Measurements from ENCODE around the gene TPGS1. TPM values are rescaled to one million over a fixed set of nuclear protein-coding genes. Genes with fewer than 3 reads are reported as not detected.

The TPGS1 gene
- total RNA-seq, 1 donor from 2014 or later: 13.6 TPM

DNA sequence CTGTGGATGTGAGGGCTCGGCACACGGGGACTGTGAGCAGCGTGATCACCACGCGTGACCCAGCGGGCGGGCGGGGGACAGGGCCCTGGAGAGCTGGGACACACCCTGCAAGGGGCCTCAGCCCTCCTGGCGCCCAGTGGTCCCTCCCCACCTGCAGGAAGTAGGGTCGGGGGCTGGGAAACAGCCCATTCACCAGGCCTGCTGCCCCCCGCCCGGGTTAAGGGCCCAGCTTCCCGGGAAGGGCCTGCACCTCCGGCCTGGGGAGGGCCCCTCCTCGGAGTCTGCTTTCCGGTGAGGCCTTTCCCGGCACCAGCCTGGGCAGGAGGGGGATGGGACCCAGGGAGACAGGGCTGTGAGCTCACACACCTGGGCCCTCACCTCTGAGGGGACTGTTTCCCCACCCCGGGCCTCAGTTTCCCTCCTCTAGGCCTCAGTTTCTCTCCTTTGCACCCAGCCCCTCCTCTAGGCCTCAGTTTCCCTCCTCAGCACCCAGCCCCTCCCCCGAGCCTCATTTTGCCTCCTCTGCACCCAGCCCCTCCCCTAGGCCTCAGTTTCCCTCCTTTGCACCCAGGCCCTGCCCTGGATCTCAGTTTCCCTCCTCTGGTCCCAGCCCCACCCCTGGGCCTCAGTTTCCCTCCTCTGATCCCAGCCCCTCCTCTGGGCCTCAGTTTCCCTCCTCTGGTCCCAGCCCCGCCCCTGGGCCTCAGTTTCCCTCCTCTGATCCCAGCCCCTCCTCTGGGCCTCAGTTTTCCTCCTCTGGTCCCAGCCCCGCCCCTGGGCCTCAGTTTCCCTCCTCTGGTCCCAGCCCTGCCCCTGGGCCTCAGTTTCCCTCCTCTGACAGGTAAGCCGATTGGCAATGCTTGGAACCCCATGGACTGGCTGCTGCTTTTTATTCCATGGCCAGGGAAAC is 12.9 kb upstream of the TPGS1 start:
- intact Hi-C loops (cut with micrococcal nuclease): no loop called here
- no peak for DNase-seq (ENCODE audit: low spot score)
- Mint-ChIP-seq H3K4me1 (ENCODE audit: low read depth) (peaks cover 3% of the 10 kb centered on the region), H3K36me3 (ENCODE audit: low read depth) (no peaks in the 10 kb centered on the region), H3K4me3 (ENCODE audit: low read depth) (no peak overlapping the region), H3K27me3 (ENCODE audit: low read depth) (peaks cover 12% of the 10 kb centered on the region), H3K9me3 (peaks cover 10% of the 10 kb centered on the region), H3K27ac (no peak overlapping the region)

DNA sequence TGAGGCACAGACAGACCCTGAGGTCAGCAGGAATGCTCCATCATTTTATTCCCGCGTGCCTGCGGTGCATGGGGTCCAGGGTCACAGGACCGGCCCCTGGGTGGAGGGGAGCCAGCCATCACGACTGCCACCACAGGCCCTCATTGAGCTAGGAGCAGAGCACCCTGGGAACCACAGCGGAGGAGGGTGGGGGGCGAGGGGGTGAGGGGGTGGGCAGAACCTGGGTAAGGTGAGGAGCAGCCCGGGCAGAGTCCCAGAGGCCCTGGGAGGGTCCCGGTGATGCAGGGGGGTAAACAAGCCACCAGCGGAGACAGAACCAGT is 12.3 kb upstream of the TPGS1 start:
- Mint-ChIP-seq H3K4me1 (ENCODE audit: low read depth) (peaks cover 3% of the 10 kb centered on the region), H3K27me3 (ENCODE audit: low read depth) (peaks cover 15% of the 10 kb centered on the region), H3K36me3 (ENCODE audit: low read depth) (no peaks in the 10 kb centered on the region), H3K27ac (no peak overlapping the region), H3K9me3 (peaks cover 10% of the 10 kb centered on the region), H3K4me3 (ENCODE audit: low read depth) (no peak overlapping the region)
- intact Hi-C loops (cut with micrococcal nuclease): no loop called here
- DNase-seq (ENCODE audit: low spot score): no peak

- Mint-ChIP-seq H3K4me1 (ENCODE audit: low read depth) (peaks cover 3% of the 10 kb centered on the region), H3K27ac (no peak overlapping the region), H3K9me3 (peaks cover 10% of the 10 kb centered on the region), H3K4me3 (ENCODE audit: low read depth) (no peak overlapping the region), H3K27me3 (ENCODE audit: low read depth) (peaks cover 15% of the 10 kb centered on the region), H3K36me3 (ENCODE audit: low read depth) (no peaks in the 10 kb centered on the region)
- DNase-seq (ENCODE audit: low spot score): peak; percentile 48
- intact Hi-C loops (cut with micrococcal nuclease): no loop called here
Observed at GRCh38 chr19:495402-496111, 11.7 kb upstream of the TPGS1 start.

DNA sequence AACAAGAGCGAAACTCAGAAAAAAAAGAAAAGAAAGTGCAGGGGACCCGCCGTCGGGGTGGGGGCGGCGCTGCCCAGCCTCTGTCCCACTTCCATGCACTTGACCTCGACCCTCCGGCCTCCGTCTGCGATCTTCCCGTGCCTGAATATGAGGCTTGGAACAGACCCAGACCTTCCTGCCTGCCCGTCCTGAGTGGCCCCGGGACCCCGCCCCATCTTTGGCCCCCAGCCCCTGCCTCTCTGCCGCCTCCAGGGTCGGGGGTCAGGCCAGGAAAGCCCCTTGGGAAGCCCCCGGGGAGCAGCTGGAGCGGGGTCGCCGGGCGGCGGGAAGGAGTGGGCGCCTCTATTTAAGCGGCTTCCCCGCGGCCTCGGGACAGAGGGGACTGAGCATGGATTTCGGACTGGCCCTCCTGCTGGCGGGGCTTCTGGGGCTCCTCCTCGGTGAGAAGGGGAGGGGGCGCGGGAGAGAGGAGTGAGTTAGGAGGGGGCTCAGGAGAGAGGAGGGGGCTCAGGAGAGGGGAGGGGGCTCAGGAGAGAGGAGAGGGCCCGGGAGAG is 11.1 kb upstream of the TPGS1 start, which contains the start of gene MADCAM1:
Gene MADCAM1 (plus strand): TSS at position 375 of the 554 bp plus-strand sequence. CDS start 14 bp downstream, at position 389.
- peaks cover 3% of the 10 kb centered on the region for H3K4me1 Mint-ChIP-seq (ENCODE audit: low read depth)
- H3K4me3 Mint-ChIP-seq (ENCODE audit: low read depth): no peak within 1 kb of the TSS
- H3K36me3 Mint-ChIP-seq (ENCODE audit: low read depth): no peaks in the 10 kb centered on the region
- DNase-seq (ENCODE audit: low spot score): no peak
- no peak within 1 kb of the TSS for H3K27ac Mint-ChIP-seq
- H3K9me3 Mint-ChIP-seq: peaks cover 10% of the 10 kb centered on the region
- intact Hi-C loops (cut with micrococcal nuclease): no loop called here
- H3K27me3 Mint-ChIP-seq (ENCODE audit: low read depth): peaks cover 15% of the 10 kb centered on the region

- H3K4me3 Mint-ChIP-seq (ENCODE audit: low read depth): no peak overlapping the region
- H3K27me3 Mint-ChIP-seq (ENCODE audit: low read depth): peaks cover 15% of the 10 kb centered on the region
- no peaks in the 10 kb centered on the region for H3K36me3 Mint-ChIP-seq (ENCODE audit: low read depth)
- H3K27ac Mint-ChIP-seq: no peak overlapping the region
- intact Hi-C loops (cut with micrococcal nuclease): no loop called here
- no peak for DNase-seq (ENCODE audit: low spot score)
- H3K9me3 Mint-ChIP-seq: peaks cover 10% of the 10 kb centered on the region
- H3K4me1 Mint-ChIP-seq (ENCODE audit: low read depth): peaks cover 3% of the 10 kb centered on the region
Observed at GRCh38 chr19:496986-497385, 10.3 kb upstream of the TPGS1 start.

GRCh38 chr19:497491-497868 is 9.8 kb upstream of the TPGS1 start:
- Mint-ChIP-seq H3K4me3 (ENCODE audit: low read depth) (no peak overlapping the region), H3K9me3 (peaks cover 10% of the 10 kb centered on the region), H3K4me1 (ENCODE audit: low read depth) (peaks cover 4% of the 10 kb centered on the region), H3K27ac (no peak overlapping the region), H3K36me3 (ENCODE audit: low read depth) (no peaks in the 10 kb centered on the region), H3K27me3 (ENCODE audit: low read depth) (peaks cover 15% of the 10 kb centered on the region)
- intact Hi-C loops (cut with micrococcal nuclease): no loop called here
- DNase-seq (ENCODE audit: low spot score): no peak

GRCh38 chr19:497869-498510 is 9.3 kb upstream of the TPGS1 start:
- DNase-seq (ENCODE audit: low spot score): no peak
- peaks cover 15% of the 10 kb centered on the region for H3K27me3 Mint-ChIP-seq (ENCODE audit: low read depth)
- peaks cover 7% of the 10 kb centered on the region for H3K4me1 Mint-ChIP-seq (ENCODE audit: low read depth)
- H3K27ac Mint-ChIP-seq: no peak overlapping the region
- H3K4me3 Mint-ChIP-seq (ENCODE audit: low read depth): no peak overlapping the region
- peaks cover 7% of the 10 kb centered on the region for H3K9me3 Mint-ChIP-seq
- intact Hi-C loops (cut with micrococcal nuclease): no loop called here
- H3K36me3 Mint-ChIP-seq (ENCODE audit: low read depth): no peaks in the 10 kb centered on the region

GRCh38 chr19:498511-498891 is 8.8 kb upstream of the TPGS1 start:
- intact Hi-C loops (cut with micrococcal nuclease): no loop called here
- peaks cover 4% of the 10 kb centered on the region for H3K9me3 Mint-ChIP-seq
- H3K4me1 Mint-ChIP-seq (ENCODE audit: low read depth): peaks cover 7% of the 10 kb centered on the region
- no peak overlapping the region for H3K27ac Mint-ChIP-seq
- H3K4me3 Mint-ChIP-seq (ENCODE audit: low read depth): no peak overlapping the region
- peaks cover 15% of the 10 kb centered on the region for H3K27me3 Mint-ChIP-seq (ENCODE audit: low read depth)
- no peak for DNase-seq (ENCODE audit: low spot score)
- no peaks in the 10 kb centered on the region for H3K36me3 Mint-ChIP-seq (ENCODE audit: low read depth)

- no peak for DNase-seq (ENCODE audit: low spot score)
- H3K9me3 Mint-ChIP-seq: no peaks in the 10 kb centered on the region
- H3K27me3 Mint-ChIP-seq (ENCODE audit: low read depth): peaks cover 15% of the 10 kb centered on the region
- intact Hi-C loops (cut with micrococcal nuclease): no loop called here
- H3K4me3 Mint-ChIP-seq (ENCODE audit: low read depth): no peak overlapping the region
- no peak overlapping the region for H3K27ac Mint-ChIP-seq
- H3K36me3 Mint-ChIP-seq (ENCODE audit: low read depth): no peaks in the 10 kb centered on the region
- peaks cover 3% of the 10 kb centered on the region for H3K4me1 Mint-ChIP-seq (ENCODE audit: low read depth)
Observed at GRCh38 chr19:498977-499623, 8.2 kb upstream of the TPGS1 start.

DNA sequence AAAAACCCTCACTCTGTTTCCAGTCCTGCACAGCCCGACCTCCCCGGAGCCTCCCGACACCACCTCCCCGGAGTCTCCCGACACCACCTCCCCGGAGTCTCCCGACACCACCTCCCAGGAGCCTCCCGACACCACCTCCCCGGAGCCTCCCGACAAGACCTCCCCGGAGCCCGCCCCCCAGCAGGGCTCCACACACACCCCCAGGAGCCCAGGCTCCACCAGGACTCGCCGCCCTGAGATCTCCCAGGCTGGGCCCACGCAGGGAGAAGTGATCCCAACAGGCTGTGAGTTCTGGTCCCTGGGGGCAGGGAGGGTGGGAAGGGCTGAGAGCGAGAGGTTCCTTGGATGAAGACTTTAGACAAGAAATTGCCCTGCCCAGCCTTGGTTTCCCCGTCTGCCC is 5.7 kb upstream of the TPGS1 start:
- H3K27me3 Mint-ChIP-seq (ENCODE audit: low read depth): peaks cover 13% of the 10 kb centered on the region
- H3K27ac Mint-ChIP-seq: no peak overlapping the region
- peaks cover 8% of the 10 kb centered on the region for H3K4me1 Mint-ChIP-seq (ENCODE audit: low read depth)
- H3K9me3 Mint-ChIP-seq: no peaks in the 10 kb centered on the region
- no peak for DNase-seq (ENCODE audit: low spot score)
- H3K4me3 Mint-ChIP-seq (ENCODE audit: low read depth): no peak overlapping the region
- H3K36me3 Mint-ChIP-seq (ENCODE audit: low read depth): no peaks in the 10 kb centered on the region
- intact Hi-C loops (cut with micrococcal nuclease): loop anchor here (10.0 kb wide), 1 partner anchor 237 kb away; no protein-coding TSS in a partner anchor

DNA sequence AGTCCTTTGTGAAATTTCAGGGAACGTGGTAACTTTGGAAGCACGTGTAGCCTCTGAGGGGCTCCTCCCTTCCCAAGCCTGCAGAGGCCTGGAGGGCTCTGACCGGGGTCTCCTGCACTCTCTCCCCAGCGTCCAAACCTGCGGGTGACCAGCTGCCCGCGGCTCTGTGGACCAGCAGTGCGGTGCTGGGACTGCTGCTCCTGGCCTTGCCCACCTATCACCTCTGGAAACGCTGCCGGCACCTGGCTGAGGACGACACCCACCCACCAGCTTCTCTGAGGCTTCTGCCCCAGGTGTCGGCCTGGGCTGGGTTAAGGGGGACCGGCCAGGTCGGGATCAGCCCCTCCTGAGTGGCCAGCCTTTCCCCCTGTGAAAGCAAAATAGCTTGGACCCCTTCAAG is 2.7 kb upstream of the TPGS1 start:
- H3K4me3 Mint-ChIP-seq (ENCODE audit: low read depth): no peak overlapping the region
- intact Hi-C loops (cut with micrococcal nuclease): loop anchor here (10.0 kb wide), 1 partner anchor 240 kb away; no protein-coding TSS in a partner anchor
- peaks cover 7% of the 10 kb centered on the region for H3K36me3 Mint-ChIP-seq (ENCODE audit: low read depth)
- no peak for DNase-seq (ENCODE audit: low spot score)
- H3K4me1 Mint-ChIP-seq (ENCODE audit: low read depth): peaks cover 21% of the 10 kb centered on the region
- peaks cover under 1% of the 10 kb centered on the region for H3K27me3 Mint-ChIP-seq (ENCODE audit: low read depth)
- no peak overlapping the region for H3K27ac Mint-ChIP-seq
- no peaks in the 10 kb centered on the region for H3K9me3 Mint-ChIP-seq

All from activated T-helper 2 cell treated with anti-CD3 and anti-CD28 coated beads, Interferon-gamma antibody, Interleukin-2, Interleukin-4, amounts not matched to agents 10 μg/mL and 5 μg/mL and 100 μg/mL, durations not matched to agents 14 hours and 24 hours and 36 hours (primary cell).